A549 (cell line): ENCODE results near the gene PPP5C. TPM values are rescaled to one million over a fixed set of nuclear protein-coding genes. Genes with fewer than 3 reads are reported as not detected.
A peak's percentile ranks its signal among the peaks of the same experiment; 100 is the strongest.

Source experiments
- ATAC-seq, 2 experiments: fragments of 200-7000 bp in 1 of 2; fragments of >200 bp in 1 of 2; cut with Nextera tagmentation in 1 of 2; cut with Tn5 transposase in 1 of 2; 3 replicates each; pipeline versions ENCODE4 v1.8.0 to v1.9.1; 2018 to 2020; ENCODE audit warnings: mild to moderate bottlenecking in 1 of 2, moderate library complexity in 1 of 2
- CTCF ChIA-PET: fragments of 300-600 bp; sonication (Branson Sonifier 250); formaldehyde crosslinking; extraction: SDS; loops from one replicate; lab custom pipeline; 2021; ENCODE audit warnings: antibody characterized with exemption, inconsistent platforms; lab: Yijun Ruan, JAX
- POLR2A ChIA-PET: fragments of 350-600 bp; formaldehyde crosslinking; extraction: SDS; loops from one replicate; lab custom pipeline; 2021; ENCODE audit warnings: antibody characterized with exemption, inconsistent platforms; lab: Yijun Ruan, JAX
- DNase-seq, 2 experiments: peaks; one replicate each; pipeline versions ENCODE4 v3.0.0 to v3.0.0-alpha.2; 2011 to 2016; ENCODE audit warnings: low read depth in 1 of 2, low spot score in 1 of 2
- FAIRE-seq: peaks from 2 replicates; lab custom pipeline; 2011; peaks lifted over from hg19 to GRCh38; lab: Jason Lieb, UNC
- H3K27ac ChIP-seq, 2 experiments: fragments of >200 bp; sonication (Bioruptor Twin); formaldehyde crosslinking; 3 replicates each; pipeline ENCODE4 v1.5.1; 2016 to 2017
- H3K4me1 ChIP-seq: fragments of >200 bp; sonication (Bioruptor Twin); formaldehyde crosslinking; 3 replicates; pipeline ENCODE4 v1.6.1; 2016
- H3K4me2 ChIP-seq: fragments of >200 bp; sonication (Bioruptor Twin); formaldehyde crosslinking; 3 replicates; pipeline ENCODE4 v1.6.1; 2016
- H3K4me3 ChIP-seq: fragments of >200 bp; sonication (Bioruptor Twin); formaldehyde crosslinking; 3 replicates; pipeline ENCODE4 v1.5.1; 2016
- H3K9me3 ChIP-seq: fragments of >200 bp; sonication (Bioruptor Twin); formaldehyde crosslinking; 3 replicates; pipeline ENCODE4 v1.6.1; 2016
- ATOH8 ChIP-seq: fragments of 250-450 bp; sonication (Bioruptor Pico); IDR thresholded peaks from 2 replicates; pipeline ENCODE4 v1.5.0; 2020; ENCODE audit warnings: low read depth, mild to moderate bottlenecking, moderate library complexity
- CBX2 ChIP-seq: fragments of 200-600 bp; sonication (generic); IDR thresholded peaks from 2 replicates; pipeline ENCODE4 v1.6.1; 2016; ENCODE audit warnings: low read depth, mild to moderate bottlenecking, borderline replicate concordance
- CEBPB ChIP-seq, 2 experiments: fragments of >200 bp in 1 of 2; sonication (Bioruptor Twin) in 1 of 2; formaldehyde crosslinking in 1 of 2; IDR thresholded peaks; 2 replicates each; pipeline ENCODE4 v1.6.1; 2012 to 2016
- CHD4 ChIP-seq: fragments of 200-600 bp; sonication (generic); IDR thresholded peaks from 2 replicates; pipeline ENCODE4 v1.6.1; 2016; ENCODE audit warnings: antibody characterized with exemption, mild to moderate bottlenecking, borderline replicate concordance
- CTCF ChIP-seq: fragments of >200 bp; sonication (Bioruptor Twin); formaldehyde crosslinking; IDR thresholded peaks from 3 replicates; pipeline ENCODE4 v1.5.1; 2016
- EHF ChIP-seq: fragments of 250-450 bp; sonication (Bioruptor Pico); IDR thresholded peaks from 2 replicates; pipeline ENCODE4 v1.5.0; 2020; ENCODE audit warnings: mild to moderate bottlenecking
- EHMT2 ChIP-seq: fragments of 200-600 bp; sonication (generic); IDR thresholded peaks from 2 replicates; pipeline ENCODE4 v1.6.1; 2016; ENCODE audit warnings: antibody characterized with exemption, low read depth, mild to moderate bottlenecking, moderate library complexity
- ESRRA ChIP-seq: fragments of 150-350 bp; IDR thresholded peaks from 2 replicates; pipeline ENCODE4 v1.6.1; 2014; ENCODE audit warnings: mild to moderate bottlenecking, low read length, borderline replicate concordance
- FOSL2 ChIP-seq, 2 experiments: fragments of 450-650 bp in 1 of 2; fragments of >200 bp in 1 of 2; sonication (Bioruptor Twin) in 1 of 2; formaldehyde crosslinking; IDR thresholded peaks; 2 replicates each; pipeline versions ENCODE4 v1.5.0 to v1.6.1; 2016 to 2020; ENCODE audit warnings: mild to moderate bottlenecking in 1 of 2, moderate library complexity in 1 of 2
- FOXS1 ChIP-seq: fragments of 250-450 bp; sonication (Bioruptor Pico); IDR thresholded peaks from 2 replicates; pipeline ENCODE4 v1.5.0; 2020; ENCODE audit warnings: mild to moderate bottlenecking, moderate library complexity
- HOXA7 ChIP-seq: fragments of 250-450 bp; sonication (Bioruptor Pico); IDR thresholded peaks from 2 replicates; pipeline ENCODE4 v1.5.0; 2020; ENCODE audit warnings: mild to moderate bottlenecking, moderate library complexity
- MAX ChIP-seq: IDR thresholded peaks from 2 replicates; pipeline ENCODE4 v1.6.1; 2012
- MYC ChIP-seq: IDR thresholded peaks from 2 replicates; pipeline ENCODE4 v1.6.1; 2012; ENCODE audit warnings: mild to moderate bottlenecking, inconsistent platforms, low read length, improper control_type of control experiment, borderline replicate concordance
- NR3C1 ChIP-seq: fragments of >200 bp; sonication (Bioruptor Twin); formaldehyde crosslinking; IDR thresholded peaks from 3 replicates; pipeline ENCODE4 v1.6.1; 2017
- POLR2AphosphoS2 ChIP-seq: conservative IDR thresholded peaks from 2 replicates; pipeline ENCODE4 v1.6.1; 2012; ENCODE audit warnings: low read length, improper control_type of control experiment, inconsistent platforms
- RAD21 ChIP-seq, 2 experiments: fragments of >200 bp in 1 of 2; sonication (Bioruptor Twin) in 1 of 2; formaldehyde crosslinking in 1 of 2; IDR thresholded peaks in 1 of 2; conservative IDR thresholded peaks in 1 of 2; 2 replicates in 1 of 2; 3 replicates in 1 of 2; pipeline ENCODE4 v1.6.1; 2012 to 2018; ENCODE audit warnings: inconsistent platforms in 1 of 2
- RFX5 ChIP-seq: fragments of 450-650 bp; IDR thresholded peaks from 2 replicates; pipeline ENCODE4 v1.7.1; 2014; ENCODE audit warnings: antibody characterized with exemption, mild to moderate bottlenecking, moderate library complexity
- SMC3 ChIP-seq: fragments of >200 bp; sonication (Bioruptor Twin); formaldehyde crosslinking; IDR thresholded peaks from 3 replicates; pipeline ENCODE4 v1.6.1; 2018; ENCODE audit warnings: inconsistent platforms
- SREBF2 ChIP-seq: fragments of 450-650 bp; IDR thresholded peaks from 2 replicates; pipeline ENCODE4 v1.6.1; 2014; ENCODE audit warnings: mild to moderate bottlenecking, moderate library complexity
- USF2 ChIP-seq: fragments of 450-650 bp; IDR thresholded peaks from 2 replicates; pipeline ENCODE4 v1.6.1; 2014; ENCODE audit warnings: antibody characterized with exemption
- ZFP36 ChIP-seq: fragments of 450-650 bp; IDR thresholded peaks from 2 replicates; pipeline ENCODE4 v1.6.1; 2014; ENCODE audit warnings: borderline replicate concordance; ENCODE audit not compliant: partially characterized antibody
- ZSCAN20 ChIP-seq: fragments of 250-450 bp; sonication (Bioruptor Pico); IDR thresholded peaks from 2 replicates; pipeline ENCODE4 v1.8.0; 2022; ENCODE audit warnings: mild to moderate bottlenecking, moderate library complexity
- WGBS: methylation state at CpG from one replicate; pipeline ENCODE4 v1.1.6; 2017; ENCODE audit errors: missing lambda C conversion rate; 5-methylcytosine and 5-hydroxymethylcytosine counted together
- polyA plus RNA-seq, 4 experiments: library from polyadenylated mRNA; depleted of rRNA in 3 of 4; stranded (reverse); fragments of >200 nt; fragmentation: RNase III in 1 of 4; extraction: RNeasy Plus Mini Kit Qiagen cat#74134 plus additional on column Dnase treatment in 1 of 4; gene quantifications; 2 replicates in 3 of 4; 3 replicates in 1 of 4; pipeline ENCODE4 v1.2.3, GENCODE V29; 2011 to 2017

The PPP5C gene
- polyA plus RNA-seq, 2 of the 4 experiments (the other 2 are of a cell fraction), result 94.2 to 107 TPM

GRCh38 chr19:46407856-46408663, 61.2 kb downstream of the PPP5C start:
- ChIA-PET CTCF (interaction anchor here (0.6 to 22.6 kb wide), 10 partner anchors 14 to 639 kb away, joined by 3 to 501 read pairs (median 5); partner anchors contain the start of gene PNMA8A), POLR2A (interaction anchor here (0.5 kb wide), 1 partner anchor 80 kb away, joined by 3 read pairs; no protein-coding TSS in a partner anchor)
- 80% methylated on average over 23 of the region's 23 CpGs for WGBS
- H3K4me1 ChIP-seq, result no peaks in the 10 kb centered on the region
- DNase-seq, result no peak
- no peak for ATAC-seq
- no peak overlapping the region for H3K4me3 ChIP-seq
- no peak overlapping the region for H3K4me2 ChIP-seq
- no peak overlapping the region; a peak in 1 of 6 replicates for H3K27ac ChIP-seq
- TF ChIP-seq FOXS1 (CRISPR knock-in tag) (no peak), HOXA7 (CRISPR knock-in tag) (no peak), USF2 (no peak), RFX5 (no peak), SREBF2 (no peak), EHF (CRISPR knock-in tag) (no peak), CHD4 (no peak), ZFP36 (no peak), ATOH8 (CRISPR knock-in tag) (no peak), EHMT2 (no peak), CEBPB (IDR thresholded peaks at IDR 0.05) (no peak), ZSCAN20 (CRISPR knock-in tag) (no peak), FOSL2 (IDR thresholded peaks at IDR 0.05) (no peak), FOSL2 (CRISPR knock-in tag; IDR thresholded peaks at IDR 0.05) (no peak)
- no peak for FAIRE-seq
- no peaks in the 10 kb centered on the region for H3K9me3 ChIP-seq

GRCh38 chr19:46408664-46409039, 61.8 kb downstream of the PPP5C start:
- WGBS, result 69% methylated on average over 11 of the region's 11 CpGs
- Histone ChIP-seq H3K4me1 (no peaks in the 10 kb centered on the region), H3K4me2 (no peak overlapping the region), H3K27ac (peak overlapping the region in 1 of 2 experiments; percentile 29; a peak in 1 of 6 replicates), H3K4me3 (no peak overlapping the region), H3K9me3 (no peaks in the 10 kb centered on the region)
- ChIA-PET CTCF (interaction anchor here (0.6 to 22.6 kb wide), 7 partner anchors 13 to 639 kb away, joined by 3 to 501 read pairs (median 5); partner anchors contain the start of gene PNMA8A), POLR2A (interaction anchor here (0.5 kb wide), 1 partner anchor 81 kb away, joined by 3 read pairs; no protein-coding TSS in a partner anchor)
- TF ChIP-seq CEBPB (IDR thresholded peaks at IDR 0.05), result peak in 1 of 2 experiments; percentile 41; a peak in 1 of 4 replicates
- TF ChIP-seq ZSCAN20 (CRISPR knock-in tag), result no peak
- no peak for FAIRE-seq
- DNase-seq, result no peak
- ATAC-seq, result no peak

- peak overlapping the region in 1 of 2 experiments; percentile 29; a peak in 1 of 6 replicates for H3K27ac ChIP-seq
- POLR2A ChIA-PET, result no interaction called here
- 55% methylated on average over 3 of the region's 3 CpGs for WGBS
- TF ChIP-seq HOXA7 (CRISPR knock-in tag) (no peak), RAD21 (conservative IDR thresholded peaks at IDR 0.05 in 1 of 2, IDR thresholded peaks at IDR 0.05 in 1 of 2) (no peak), CTCF (no peak), NR3C1 (no peak), SMC3 (no peak), CBX2 (no peak), FOSL2 (IDR thresholded peaks at IDR 0.05) (no peak), FOSL2 (CRISPR knock-in tag; IDR thresholded peaks at IDR 0.05) (no peak), ESRRA (no peak), MAX (no peak), MYC (no peak), POLR2AphosphoS2 (no peak)
- TF ChIP-seq, all 56 proteins: peak for 0
- H3K4me1 ChIP-seq, result no peaks in the 10 kb centered on the region
- H3K9me3 ChIP-seq, result no peaks in the 10 kb centered on the region
- no peak overlapping the region for H3K4me2 ChIP-seq
- ATAC-seq, result no peak
- H3K4me3 ChIP-seq, result no peak overlapping the region
- no peak for DNase-seq
- CTCF ChIA-PET, result interaction anchor here (2.2 to 22.6 kb wide), 5 partner anchors 12 to 82 kb away, joined by 5 to 501 read pairs (median 19); partner anchors contain the start of gene PNMA8A
- FAIRE-seq, result no peak
These were observed 62.3 kb downstream of the PPP5C start for GRCh38 chr19:46409191-46409590.
